Gastroesophageal sphincter (tissue), 4 donors: ENCODE measurements around the gene INHBE. TPM values are rescaled to one million over a fixed set of nuclear protein-coding genes. Genes with fewer than 3 reads are reported as not detected.
A peak's percentile ranks its signal among the peaks of the same experiment; 100 is the strongest.

Experiments used
- ATAC-seq: fragments of 150-250 bp; one replicate; pipeline ENCODE4 v1.9.1; 2016; ENCODE audit warnings: mild to moderate bottlenecking, moderate library complexity
- H3K27ac ChIP-seq, 4 donors: fragments of 200-600 bp; sonication (generic) in 3 of 4; 1 replicate in 3 of 4; 2 replicates in 1 of 4; pipeline ENCODE4 v1.5.1; 2016 to 2019
- H3K27me3 ChIP-seq: fragments of 200-600 bp; sonication (generic); one replicate; pipeline ENCODE4 v1.5.1; 2019
- H3K36me3 ChIP-seq, 2 donors: fragments of 200-600 bp; sonication (generic); one replicate each; pipeline ENCODE4 v1.5.1; 2019; ENCODE audit warnings: control low read depth in 1 of 2
- H3K4me1 ChIP-seq, 3 donors: fragments of 200-600 bp; sonication (generic); 1 replicate in 2 of 3; 2 replicates in 1 of 3; pipeline ENCODE4 v1.5.1; 2016 to 2019; ENCODE audit warnings: control low read depth in 2 of 3
- H3K4me3 ChIP-seq, 2 donors: fragments of 200-600 bp; sonication (generic); one replicate each; pipeline ENCODE4 v1.5.1; 2019; ENCODE audit warnings: mild to moderate bottlenecking in 1 of 2, moderate library complexity in 1 of 2
- H3K9me3 ChIP-seq, 3 donors: fragments of 200-600 bp; sonication (generic); one replicate each; pipeline ENCODE4 v1.5.1; 2017 to 2019; ENCODE audit warnings: control low read depth in 2 of 3
- EP300 ChIP-seq: sonication (generic); formaldehyde crosslinking; IDR thresholded peaks from one replicate; pipeline ENCODE4 v1.6.1; 2017; ENCODE audit warnings: antibody characterized with exemption, mild to moderate bottlenecking
- POLR2A ChIP-seq, 2 donors: fragments of 450-650 bp; IDR thresholded peaks; one replicate each; pipeline ENCODE4 v1.6.1; 2017; ENCODE audit warnings: antibody characterized with exemption in 2 of 2, mild to moderate bottlenecking in 2 of 2, moderate library complexity in 1 of 2
- POLR2AphosphoS5 ChIP-seq: sonication (generic); formaldehyde crosslinking; IDR thresholded peaks from one replicate; pipeline ENCODE4 v1.6.1; 2017; ENCODE audit warnings: antibody characterized with exemption
- WGBS, 2 donors: methylation state at CpG; one replicate each; pipeline ENCODE4 v1.1.5; 2018; ENCODE audit warnings: low coverage in 1 of 2; 5-methylcytosine and 5-hydroxymethylcytosine counted together
- total RNA-seq, 4 donors: library from RNA; depleted of rRNA; stranded (reverse); fragments of >200 nt; gene quantifications; one replicate each; pipeline ENCODE4 v1.1.0, GENCODE V29; 2016
- TF ChIP-seq, protein P1 (sequence below), 4 experiments: fragments of 200-600 bp in 2 of 4; fragments of 450-650 bp in 2 of 4; sonication (generic) in 1 of 4; IDR thresholded peaks; one replicate each; pipeline ENCODE4 v1.5.1; 2017 to 2019; ENCODE audit warnings: antibody characterized with exemption in 4 of 4, mild to moderate bottlenecking in 2 of 4, moderate library complexity in 2 of 4

The INHBE gene
- total RNA-seq, 4 donors from 2014 or later = not detected

DNA sequence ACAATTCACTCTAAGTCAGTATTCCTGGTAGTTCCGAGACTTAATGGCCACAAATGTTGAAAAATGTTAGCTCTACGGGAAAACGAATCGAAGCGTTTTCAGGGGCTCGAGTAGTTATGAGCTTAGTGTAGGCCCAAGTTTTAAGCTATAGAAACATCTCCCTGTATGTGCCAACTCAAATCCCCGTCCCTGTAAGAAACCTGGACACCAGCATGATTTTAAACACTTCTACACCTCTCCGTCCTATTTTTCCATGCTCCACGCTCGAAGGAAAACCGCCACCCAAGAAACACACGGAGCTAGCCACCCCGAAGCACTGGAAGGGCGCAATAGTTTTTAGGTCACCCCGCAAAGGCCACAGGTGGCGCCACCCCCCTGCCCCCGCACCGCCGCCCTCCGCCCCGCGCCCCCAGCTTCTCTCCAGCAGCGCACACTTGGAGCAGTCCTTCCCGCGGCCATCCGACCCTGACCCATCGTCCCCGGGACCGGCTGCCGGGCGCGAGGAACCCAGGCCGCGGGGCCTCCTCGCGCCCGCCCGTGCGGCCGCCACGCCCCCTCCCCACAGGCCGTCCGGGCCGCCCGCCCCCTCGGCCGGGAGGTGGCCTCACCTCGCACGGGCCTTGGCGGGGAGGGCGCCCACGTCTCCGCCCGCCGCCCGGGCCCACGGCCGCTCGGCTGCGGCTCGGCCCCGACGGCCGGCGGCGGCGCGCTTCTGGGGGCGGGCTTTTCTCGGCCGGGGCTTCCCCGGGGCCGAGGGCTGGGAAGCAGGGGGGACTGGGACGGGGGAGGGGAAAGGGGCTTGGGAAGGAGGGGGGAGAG, 24.8 kb upstream of the INHBE start:
- H3K27me3 ChIP-seq = no peaks in the 10 kb centered on the region
- WGBS, 2 donors = 0% methylated on average over 7 to 13 of the region's 74 CpGs
- no peak for TF ChIP-seq POLR2AphosphoS5
- TF ChIP-seq, protein P1, sequence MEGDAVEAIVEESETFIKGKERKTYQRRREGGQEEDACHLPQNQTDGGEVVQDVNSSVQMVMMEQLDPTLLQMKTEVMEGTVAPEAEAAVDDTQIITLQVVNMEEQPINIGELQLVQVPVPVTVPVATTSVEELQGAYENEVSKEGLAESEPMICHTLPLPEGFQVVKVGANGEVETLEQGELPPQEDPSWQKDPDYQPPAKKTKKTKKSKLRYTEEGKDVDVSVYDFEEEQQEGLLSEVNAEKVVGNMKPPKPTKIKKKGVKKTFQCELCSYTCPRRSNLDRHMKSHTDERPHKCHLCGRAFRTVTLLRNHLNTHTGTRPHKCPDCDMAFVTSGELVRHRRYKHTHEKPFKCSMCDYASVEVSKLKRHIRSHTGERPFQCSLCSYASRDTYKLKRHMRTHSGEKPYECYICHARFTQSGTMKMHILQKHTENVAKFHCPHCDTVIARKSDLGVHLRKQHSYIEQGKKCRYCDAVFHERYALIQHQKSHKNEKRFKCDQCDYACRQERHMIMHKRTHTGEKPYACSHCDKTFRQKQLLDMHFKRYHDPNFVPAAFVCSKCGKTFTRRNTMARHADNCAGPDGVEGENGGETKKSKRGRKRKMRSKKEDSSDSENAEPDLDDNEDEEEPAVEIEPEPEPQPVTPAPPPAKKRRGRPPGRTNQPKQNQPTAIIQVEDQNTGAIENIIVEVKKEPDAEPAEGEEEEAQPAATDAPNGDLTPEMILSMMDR (IDR thresholded peaks at IDR 0.05) = peak in 1 of 4 experiments; percentile 40
- peaks cover 0 to 7% of the 10 kb centered on the region in 2 donors for H3K36me3 ChIP-seq
- no peaks in the 10 kb centered on the region for H3K9me3 ChIP-seq
- H3K4me3 ChIP-seq = peak overlapping the region; percentile 84 to 87
- ATAC-seq = peak; percentile 83
- H3K27ac ChIP-seq = peak overlapping the region; percentile 90 to 98 (median 98)
- H3K4me1 ChIP-seq = peaks cover 0 to 21% (median 5%) of the 10 kb centered on the region in 3 donors

DNA sequence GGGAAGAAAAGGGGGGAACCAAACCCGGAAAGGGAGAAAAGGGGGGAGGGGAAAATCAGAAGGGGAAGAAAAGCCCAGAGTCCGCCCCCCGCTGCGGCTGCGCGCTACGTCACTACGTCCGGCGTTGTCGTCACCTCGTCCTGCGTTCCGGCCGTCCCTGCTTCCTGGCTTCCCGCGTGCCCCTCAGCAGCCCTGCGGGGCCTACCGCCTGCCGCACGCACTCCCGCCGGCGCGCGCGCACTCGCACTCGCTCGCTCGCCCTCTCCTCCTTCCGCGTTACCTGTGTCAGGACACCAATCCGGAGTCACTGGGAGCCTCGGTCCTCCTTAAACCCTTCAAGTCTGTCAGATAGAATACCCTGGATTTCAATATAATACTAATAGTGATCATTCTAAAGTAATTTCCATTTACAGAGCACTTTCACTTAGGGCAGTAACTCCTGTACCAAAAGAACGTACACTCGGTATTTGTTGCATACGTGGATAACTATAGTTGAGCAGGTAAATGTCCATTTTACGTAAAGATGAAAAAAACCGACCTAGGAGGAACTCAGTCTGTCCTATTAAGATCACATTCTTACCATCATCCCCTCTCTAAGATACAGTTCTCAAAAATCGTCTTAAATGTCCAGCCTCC, 24.1 kb upstream of the INHBE start, which contains the start of gene R3HDM2:
Gene R3HDM2 (minus strand): TSS at position 113 of the 636 bp plus-strand sequence. CDS start 120,615 bp downstream, outside the sequence.
- WGBS, 2 donors = 4 to 6% methylated on average over 11 to 15 of the region's 41 CpGs
- Histone ChIP-seq H3K4me3 (peak within 1 kb of the TSS; percentile 84 to 87), H3K9me3 (no peaks in the 10 kb centered on the region), H3K27me3 (no peaks in the 10 kb centered on the region), H3K4me1 (peaks cover 0 to 21% (median 5%) of the 10 kb centered on the region in 3 donors), H3K27ac (peak within 1 kb of the TSS; percentile 90 to 98 (median 98)), H3K36me3 (no peaks in the 10 kb centered on the region)
- peak; percentile 97 for TF ChIP-seq POLR2AphosphoS5
- TF ChIP-seq, protein P1 (IDR thresholded peaks at IDR 0.05) = peak in 1 of 4 experiments; percentile 3
- TF ChIP-seq EP300 = no peak
- peak; percentile 88 to 92 for TF ChIP-seq POLR2A (IDR thresholded peaks at IDR 0.05)
- ATAC-seq = peak; percentile 99

DNA sequence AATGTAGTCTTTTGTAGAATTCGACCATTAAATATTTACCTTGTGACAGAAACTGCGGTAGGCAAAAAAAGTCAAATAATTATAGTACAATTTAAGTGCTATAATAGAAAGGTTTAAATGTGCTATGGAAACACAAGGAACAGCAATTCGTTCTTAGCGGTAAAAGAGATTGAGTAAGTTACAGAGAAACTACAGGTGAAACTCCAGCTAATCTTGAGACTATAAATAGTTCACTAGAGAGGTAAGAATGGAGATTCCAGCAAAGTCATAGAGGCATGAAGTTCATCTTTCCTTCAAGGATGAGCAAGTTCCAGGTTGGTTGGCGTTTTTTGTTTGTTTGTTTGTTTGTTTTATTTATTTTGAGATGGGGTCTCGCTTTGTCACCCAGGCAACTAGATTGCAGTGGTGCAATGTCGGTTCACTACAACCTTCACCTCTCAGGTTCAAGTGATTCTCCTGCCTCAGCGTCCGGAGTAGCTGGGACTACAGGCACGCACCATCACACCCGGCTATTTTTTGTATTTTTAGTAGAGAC, 23.4 kb upstream of the INHBE start:
- H3K9me3 ChIP-seq = no peaks in the 10 kb centered on the region
- peaks cover 0 to 21% (median 5%) of the 10 kb centered on the region in 3 donors for H3K4me1 ChIP-seq
- H3K4me3 ChIP-seq = peak overlapping the region in 1 of 2 donors; percentile 87
- ATAC-seq = no peak
- H3K27me3 ChIP-seq = no peaks in the 10 kb centered on the region
- no peaks in the 10 kb centered on the region for H3K36me3 ChIP-seq
- H3K27ac ChIP-seq = peak overlapping the region; percentile 90 to 98 (median 98)
- 75 to 82% methylated on average over 6 to 8 of the region's 11 CpGs for WGBS, 2 donors
- TF ChIP-seq POLR2A (IDR thresholded peaks at IDR 0.05) (no peak), EP300 (no peak), POLR2AphosphoS5 (no peak)
- TF ChIP-seq, protein P1 (IDR thresholded peaks at IDR 0.05) = no peak

DNA sequence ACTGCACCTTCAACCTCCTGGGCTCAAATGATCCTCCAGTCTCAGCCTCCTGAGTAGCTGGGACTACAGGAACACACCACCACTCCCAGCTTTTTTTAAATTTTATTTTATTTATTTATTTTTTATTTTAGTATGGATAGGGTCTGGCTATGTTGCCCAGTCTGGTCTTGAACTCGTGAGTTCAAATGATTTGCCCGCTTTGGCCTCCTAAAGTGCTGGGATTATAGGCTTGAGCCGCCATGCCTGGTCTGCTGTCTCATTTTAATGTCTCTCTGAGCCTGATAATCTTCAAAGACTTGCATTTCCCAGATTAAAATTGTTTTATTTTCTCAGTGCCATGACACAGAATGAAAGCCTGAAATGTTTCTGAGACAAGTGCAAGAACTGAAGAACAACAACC, 21.7 kb upstream of the INHBE start:
- Histone ChIP-seq H3K27ac (no peak overlapping the region), H3K36me3 (no peaks in the 10 kb centered on the region), H3K9me3 (no peaks in the 10 kb centered on the region), H3K27me3 (no peaks in the 10 kb centered on the region), H3K4me1 (peaks cover 0 to 21% (median 5%) of the 10 kb centered on the region in 3 donors), H3K4me3 (no peak overlapping the region)
- no peak for ATAC-seq
- WGBS, 2 donors = 60 to 75% methylated on average over 3 of the region's 3 CpGs
- no peak for TF ChIP-seq POLR2AphosphoS5
- TF ChIP-seq, protein P1 (IDR thresholded peaks at IDR 0.05) = no peak
- TF ChIP-seq EP300 = no peak
- TF ChIP-seq POLR2A (IDR thresholded peaks at IDR 0.05) = no peak
